Testis (tissue), 3 donors: Measurements from ENCODE around the gene SERGEF. TPM values are rescaled to one million over a fixed set of nuclear protein-coding genes. Genes with fewer than 3 reads are reported as not detected.

ENCODE experiments used
- DNase-seq: peaks from one replicate; pipeline ENCODE4 v3.0.0-alpha.2; 2019
- H3K27ac ChIP-seq, 2 donors: fragments of 200-600 bp; sonication (generic); one replicate each; pipeline ENCODE4 v1.5.1; 2019
- H3K27me3 ChIP-seq: fragments of 200-600 bp; sonication (generic); one replicate; pipeline ENCODE4 v1.5.1; 2019
- H3K36me3 ChIP-seq: fragments of 200-600 bp; sonication (generic); one replicate; pipeline ENCODE4 v1.5.1; 2017; ENCODE audit warnings: low read depth; ENCODE audit errors: missing control alignments
- H3K4me1 ChIP-seq: fragments of 200-600 bp; sonication (generic); one replicate; pipeline ENCODE4 v1.5.1; 2019
- H3K4me3 ChIP-seq, 2 donors: fragments of 200-600 bp; sonication (generic); one replicate each; pipeline ENCODE4 v1.5.1; 2017 to 2019
- H3K9me3 ChIP-seq: fragments of 200-600 bp; sonication (generic); one replicate; pipeline ENCODE4 v1.5.1; 2017
- CTCF ChIP-seq, 3 experiments: fragments of 450-650 bp in 2 of 3; fragments of 200-600 bp in 1 of 3; sonication (generic) in 1 of 3; IDR thresholded peaks; one replicate each; pipeline ENCODE4 v1.5.1; 2016 to 2019; ENCODE audit warnings: antibody characterized with exemption in 3 of 3, mild to moderate bottlenecking in 2 of 3, moderate library complexity in 1 of 3
- POLR2A ChIP-seq: fragments of 450-650 bp; IDR thresholded peaks from one replicate; pipeline ENCODE4 v1.6.1; 2017; ENCODE audit warnings: antibody characterized with exemption, mild to moderate bottlenecking, moderate library complexity
- WGBS, 2 donors: methylation state at CpG; one replicate each; pipeline ENCODE4 v1.1.5; 2018; 5-methylcytosine and 5-hydroxymethylcytosine counted together
- intact Hi-C: fragments of 100-400 bp; cut with DNase I; formaldehyde crosslinking; loops from one replicate; pipeline ENCODE4 v1.15.1; 2023; ENCODE audit warnings: low total_unique reads
- polyA plus RNA-seq: library from polyadenylated mRNA; stranded (reverse); fragments of 350-450 nt; fragmentation: Illumina TruSeq; extraction: RNeasy Lipid Tissue Mini Kit (QIAGEN cat#74804); gene quantifications from one replicate; pipeline ENCODE4 v1.2.3, GENCODE V29; 2014; ENCODE audit warnings: low read depth, low replicate concordance; ENCODE audit not compliant: insufficient read depth
- total RNA-seq, 2 donors: library from RNA; depleted of rRNA; stranded (reverse); fragments of >200 nt; gene quantifications; one replicate each; pipeline ENCODE4 v1.2.3, GENCODE V29; 2016

Gene SERGEF
- total and polyA plus RNA-seq, 3 donors from 2014 or later: 12.5 to 37.5 (median 23.1) TPM

- no peak for TF ChIP-seq CTCF (IDR thresholded peaks at IDR 0.05)
- no peak for TF ChIP-seq POLR2A
- no peak for DNase-seq
- Histone ChIP-seq H3K27ac (no peak overlapping the region), H3K27me3 (no peaks in the 10 kb centered on the region), H3K9me3 (no peaks in the 10 kb centered on the region), H3K4me1 (no peaks in the 10 kb centered on the region), H3K4me3 (no peak overlapping the region), H3K36me3 (no peaks in the 10 kb centered on the region)
- WGBS, 2 donors: 95 to 100% methylated on average over 1 of the region's 1 CpG
- intact Hi-C loops: no loop called here
Observed at GRCh38 chr11:17968206-17968605, 44.6 kb downstream of the SERGEF start.

- no peak for DNase-seq
- Histone ChIP-seq H3K9me3 (no peaks in the 10 kb centered on the region), H3K4me3 (no peak overlapping the region), H3K27me3 (no peaks in the 10 kb centered on the region), H3K4me1 (no peaks in the 10 kb centered on the region), H3K36me3 (no peaks in the 10 kb centered on the region), H3K27ac (no peak overlapping the region)
- intact Hi-C loops: no loop called here
- TF ChIP-seq CTCF (IDR thresholded peaks at IDR 0.05) (no peak), POLR2A (no peak)
Observed at GRCh38 chr11:17967661-17968060, 45.2 kb downstream of the SERGEF start.

- Histone ChIP-seq H3K27ac (no peak overlapping the region), H3K27me3 (no peaks in the 10 kb centered on the region), H3K9me3 (no peaks in the 10 kb centered on the region), H3K4me3 (no peak overlapping the region), H3K4me1 (no peaks in the 10 kb centered on the region), H3K36me3 (no peaks in the 10 kb centered on the region)
- no peak for TF ChIP-seq POLR2A
- no peak for DNase-seq
- intact Hi-C loops: no loop called here
Observed at GRCh38 chr11:17960091-17960490, 52.8 kb downstream of the SERGEF start.

- no peak overlapping the region for H3K27ac ChIP-seq
- no peaks in the 10 kb centered on the region for H3K9me3 ChIP-seq
- H3K4me3 ChIP-seq: no peak overlapping the region
- no peaks in the 10 kb centered on the region for H3K4me1 ChIP-seq
- 88 to 89% methylated on average over 2 of the region's 2 CpGs for WGBS, 2 donors
- no peak for DNase-seq
- no peaks in the 10 kb centered on the region for H3K27me3 ChIP-seq
- TF ChIP-seq CTCF (IDR thresholded peaks at IDR 0.05) (no peak), POLR2A (no peak)
- H3K36me3 ChIP-seq: no peaks in the 10 kb centered on the region
- intact Hi-C loops: no loop called here
Observed at GRCh38 chr11:17958446-17958845, 54.4 kb downstream of the SERGEF start.

GRCh38 chr11:17954395-17955252, 58.2 kb downstream of the SERGEF start:
- intact Hi-C loops: no loop called here
- Histone ChIP-seq H3K4me1 (no peaks in the 10 kb centered on the region), H3K9me3 (no peaks in the 10 kb centered on the region), H3K27ac (no peak overlapping the region), H3K4me3 (no peak overlapping the region), H3K36me3 (no peaks in the 10 kb centered on the region), H3K27me3 (no peaks in the 10 kb centered on the region)
- no peak for DNase-seq
- TF ChIP-seq CTCF (IDR thresholded peaks at IDR 0.05) (no peak), POLR2A (no peak)
- WGBS, 2 donors: 86 to 92% methylated on average over 5 of the region's 5 CpGs
